Measurements from ENCODE around the gene PCNX1.

PCNX1 gene

GRCh38 chr14:70882776-70883492, 24.3 kb upstream of the PCNX1 start:
- Histone ChIP-seq H3K9ac (ENCODE audit: low read length) (no peak overlapping the region), H3K36me3 (ENCODE audit: control insufficient read depth, insufficient read depth, low read length) (no peaks in the 10 kb centered on the region), H3K27ac (ENCODE audit: low read depth, low read length) (no peak overlapping the region), H3K27me3 (ENCODE audit: control insufficient read depth, insufficient read depth, low read length) (no peaks in the 10 kb centered on the region), H3K4me3 (ENCODE audit: low read length) (peak overlapping the region; percentile 8), H3K4me1 (ENCODE audit: control insufficient read depth, insufficient read depth, low read length) (peaks cover 3% of the 10 kb centered on the region)

DNA sequence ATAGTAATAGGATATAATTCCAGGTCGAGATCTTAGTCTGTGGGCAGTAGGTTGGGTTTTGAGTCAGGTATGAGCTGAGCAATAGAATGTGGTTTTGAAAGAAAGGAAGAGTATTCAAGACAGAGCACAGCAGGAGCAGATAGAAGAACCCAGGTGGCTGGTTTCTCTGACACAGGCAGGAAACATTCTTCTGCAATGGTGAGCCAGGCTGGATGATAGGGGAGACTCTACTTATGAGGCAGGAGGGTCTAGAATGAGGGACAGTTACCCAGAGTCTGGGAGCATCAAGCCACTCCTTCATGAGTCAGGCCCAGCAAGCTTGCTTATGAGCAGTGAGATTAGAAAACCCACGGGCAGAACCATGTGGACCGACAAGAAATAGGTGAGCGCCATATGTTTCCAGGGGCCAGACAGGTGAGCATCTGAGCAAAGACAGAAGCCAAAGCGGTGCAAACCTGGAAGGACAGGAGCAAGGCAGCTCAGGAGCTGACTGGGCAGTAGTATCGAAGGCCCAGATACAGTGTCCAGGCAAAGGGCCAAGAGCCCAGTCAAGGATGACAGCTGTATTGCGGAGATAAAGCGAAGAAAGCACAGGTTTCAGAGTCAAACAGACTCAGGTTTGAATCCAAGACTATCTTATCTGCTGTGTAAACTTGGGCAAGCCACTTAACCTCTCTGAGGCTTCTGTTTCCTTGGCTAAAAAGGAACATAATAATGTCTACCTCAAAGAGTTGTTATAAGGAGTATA, 22.5 kb upstream of the PCNX1 start:
- no peak overlapping the region for H3K4me3 ChIP-seq (ENCODE audit: low read length)
- no peak overlapping the region for H3K27ac ChIP-seq (ENCODE audit: low read depth, low read length)
- no peaks in the 10 kb centered on the region for H3K36me3 ChIP-seq (ENCODE audit: control insufficient read depth, insufficient read depth, low read length)
- H3K27me3 ChIP-seq (ENCODE audit: control insufficient read depth, insufficient read depth, low read length), result no peaks in the 10 kb centered on the region
- H3K4me1 ChIP-seq (ENCODE audit: control insufficient read depth, insufficient read depth, low read length), result peaks cover 5% of the 10 kb centered on the region
- no peak overlapping the region for H3K9ac ChIP-seq (ENCODE audit: low read length)

GRCh38 chr14:70885343-70886022, 21.8 kb upstream of the PCNX1 start:
- H3K9ac ChIP-seq (ENCODE audit: low read length), result no peak overlapping the region
- peaks cover 5% of the 10 kb centered on the region for H3K4me1 ChIP-seq (ENCODE audit: control insufficient read depth, insufficient read depth, low read length)
- H3K27me3 ChIP-seq (ENCODE audit: control insufficient read depth, insufficient read depth, low read length), result no peaks in the 10 kb centered on the region
- no peak overlapping the region for H3K4me3 ChIP-seq (ENCODE audit: low read length)
- no peaks in the 10 kb centered on the region for H3K36me3 ChIP-seq (ENCODE audit: control insufficient read depth, insufficient read depth, low read length)
- no peak overlapping the region for H3K27ac ChIP-seq (ENCODE audit: low read depth, low read length)

DNA sequence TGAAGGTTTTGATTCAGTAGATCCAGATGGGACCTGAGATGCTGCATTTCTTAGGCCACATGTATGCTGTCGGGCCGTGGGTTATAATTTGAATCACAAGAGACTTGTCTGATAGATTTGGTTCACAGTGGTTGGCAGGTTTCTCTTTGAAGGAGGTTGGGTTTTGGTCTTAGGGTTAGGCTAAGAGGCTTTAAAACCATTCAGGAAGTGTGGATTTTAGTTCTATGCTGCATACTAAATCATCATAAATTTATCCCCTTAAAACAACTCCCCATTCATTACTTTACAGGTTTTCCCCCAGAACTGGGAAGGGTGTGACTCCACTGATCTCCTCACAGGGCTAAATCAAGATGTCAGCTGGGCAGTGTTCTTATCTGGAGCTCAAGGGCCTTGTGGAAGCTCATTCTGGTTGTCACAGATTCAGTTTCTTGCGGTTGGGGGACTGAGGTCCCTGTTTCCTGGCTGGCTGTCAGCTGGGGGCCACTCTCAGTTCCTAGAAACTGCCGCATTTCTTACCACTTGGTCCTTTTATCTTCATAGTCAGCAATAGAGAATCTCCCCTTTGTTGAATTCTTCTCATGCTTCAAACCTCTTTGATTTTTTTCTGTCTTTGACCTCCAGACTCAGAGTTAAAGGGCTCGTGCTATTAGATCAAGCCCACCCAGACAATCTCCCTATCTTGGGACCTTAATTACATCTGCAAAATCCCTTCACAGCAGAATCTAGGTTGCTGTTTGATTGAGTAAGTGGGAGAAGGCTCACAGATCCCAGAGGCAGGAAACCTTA, 20.6 kb upstream of the PCNX1 start:
- no peak overlapping the region for H3K4me3 ChIP-seq (ENCODE audit: low read length)
- H3K27me3 ChIP-seq (ENCODE audit: control insufficient read depth, insufficient read depth, low read length), result no peaks in the 10 kb centered on the region
- H3K27ac ChIP-seq (ENCODE audit: low read depth, low read length), result peak overlapping the region; percentile 54
- H3K9ac ChIP-seq (ENCODE audit: low read length), result no peak overlapping the region
- peaks cover 5% of the 10 kb centered on the region for H3K4me1 ChIP-seq (ENCODE audit: control insufficient read depth, insufficient read depth, low read length)
- no peaks in the 10 kb centered on the region for H3K36me3 ChIP-seq (ENCODE audit: control insufficient read depth, insufficient read depth, low read length)

- peak overlapping the region; percentile 54 for H3K27ac ChIP-seq (ENCODE audit: low read depth, low read length)
- no peaks in the 10 kb centered on the region for H3K27me3 ChIP-seq (ENCODE audit: control insufficient read depth, insufficient read depth, low read length)
Measured at GRCh38 chr14:70887207-70887681, 20.0 kb upstream of the PCNX1 start.

GRCh38 chr14:70887737-70888499, 19.3 kb upstream of the PCNX1 start:
- H3K27me3 ChIP-seq (ENCODE audit: control insufficient read depth, insufficient read depth, low read length), result no peaks in the 10 kb centered on the region
- peaks cover 5% of the 10 kb centered on the region for H3K4me1 ChIP-seq (ENCODE audit: control insufficient read depth, insufficient read depth, low read length)
- H3K9ac ChIP-seq (ENCODE audit: low read length), result no peak overlapping the region
- no peak overlapping the region for H3K4me3 ChIP-seq (ENCODE audit: low read length)
- peak overlapping the region; percentile 52 for H3K27ac ChIP-seq (ENCODE audit: low read depth, low read length)
- H3K36me3 ChIP-seq (ENCODE audit: control insufficient read depth, insufficient read depth, low read length), result no peaks in the 10 kb centered on the region

More at GRCh38 chr14:70887207-70887681, 20.0 kb upstream of the PCNX1 start:
- no peak overlapping the region for H3K4me3 ChIP-seq (ENCODE audit: low read length)
- no peak overlapping the region for H3K9ac ChIP-seq (ENCODE audit: low read length)
- H3K4me1 ChIP-seq (ENCODE audit: control insufficient read depth, insufficient read depth, low read length), result peaks cover 5% of the 10 kb centered on the region
- no peaks in the 10 kb centered on the region for H3K36me3 ChIP-seq (ENCODE audit: control insufficient read depth, insufficient read depth, low read length)

GRCh38 chr14:70888681-70889175, 18.5 kb upstream of the PCNX1 start:
- H3K36me3 ChIP-seq (ENCODE audit: control insufficient read depth, insufficient read depth, low read length), result no peaks in the 10 kb centered on the region
- no peak overlapping the region for H3K9ac ChIP-seq (ENCODE audit: low read length)
- no peak overlapping the region for H3K27ac ChIP-seq (ENCODE audit: low read depth, low read length)
- no peaks in the 10 kb centered on the region for H3K27me3 ChIP-seq (ENCODE audit: control insufficient read depth, insufficient read depth, low read length)
- peaks cover 5% of the 10 kb centered on the region for H3K4me1 ChIP-seq (ENCODE audit: control insufficient read depth, insufficient read depth, low read length)
- H3K4me3 ChIP-seq (ENCODE audit: low read length), result no peak overlapping the region

DNA sequence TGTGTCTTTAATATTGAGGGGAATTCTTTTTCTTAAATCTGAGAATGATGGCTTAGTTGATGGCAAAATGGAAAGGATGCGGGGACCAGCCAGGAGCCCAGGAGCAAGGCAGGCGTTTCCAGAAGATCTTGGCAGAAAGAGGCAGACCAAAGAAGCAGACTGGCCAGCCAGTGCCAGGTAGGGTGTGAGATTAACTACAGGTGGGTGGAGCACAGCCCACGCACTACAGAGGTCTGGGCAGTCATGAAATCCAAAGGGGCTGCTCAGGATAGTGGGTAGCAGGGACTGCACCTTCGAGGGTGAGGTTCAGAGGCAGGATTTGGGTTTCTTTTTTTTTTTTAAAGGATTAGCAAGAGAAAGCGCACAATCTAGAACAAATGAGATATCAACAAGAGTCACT, 17.7 kb upstream of the PCNX1 start:
- Histone ChIP-seq H3K4me1 (ENCODE audit: control insufficient read depth, insufficient read depth, low read length) (peaks cover 6% of the 10 kb centered on the region), H3K4me3 (ENCODE audit: low read length) (no peak overlapping the region), H3K27ac (ENCODE audit: low read depth, low read length) (no peak overlapping the region), H3K9ac (ENCODE audit: low read length) (no peak overlapping the region), H3K36me3 (ENCODE audit: control insufficient read depth, insufficient read depth, low read length) (no peaks in the 10 kb centered on the region), H3K27me3 (ENCODE audit: control insufficient read depth, insufficient read depth, low read length) (no peaks in the 10 kb centered on the region)

DNA sequence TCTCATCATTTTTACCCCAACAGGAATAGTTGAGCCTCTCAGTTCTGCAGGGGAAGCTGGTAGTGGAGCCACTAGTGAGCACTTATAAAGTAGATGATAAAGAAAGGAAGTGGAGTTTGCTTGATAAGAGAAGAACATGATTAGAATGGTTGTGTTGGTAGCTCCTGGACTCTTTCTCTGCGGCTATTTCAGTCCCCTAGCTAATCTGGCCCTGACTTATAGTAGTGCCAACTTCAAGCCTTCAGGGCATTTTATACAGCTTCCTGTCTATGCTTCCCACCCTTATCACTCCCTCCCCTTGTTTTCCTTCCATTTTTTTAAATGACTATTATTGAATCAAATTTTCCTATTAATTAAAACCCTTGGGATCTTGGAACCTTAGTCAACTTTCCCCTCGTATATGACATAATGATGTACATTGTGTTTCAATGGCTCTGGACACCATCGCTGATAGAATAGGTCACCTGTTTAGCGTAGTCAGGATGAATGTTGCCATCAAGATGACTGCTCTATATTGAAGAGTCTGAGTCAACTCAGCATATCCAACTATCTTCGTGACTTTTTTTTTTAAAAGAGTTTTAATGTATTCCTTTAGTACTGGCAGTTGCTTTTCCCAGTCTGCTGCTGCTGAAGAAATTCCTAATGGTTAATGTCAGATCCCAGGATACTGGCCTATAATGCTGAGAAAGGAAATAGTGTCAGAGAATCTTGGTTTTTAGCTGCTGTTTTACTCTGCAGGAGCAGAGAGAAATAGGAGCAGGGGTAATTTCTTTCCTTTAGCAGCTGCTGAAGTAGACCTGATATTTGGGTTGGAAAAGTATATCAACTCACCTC, 16.2 kb upstream of the PCNX1 start:
- Histone ChIP-seq H3K27ac (ENCODE audit: low read depth, low read length) (no peak overlapping the region), H3K9ac (ENCODE audit: low read length) (no peak overlapping the region), H3K27me3 (ENCODE audit: control insufficient read depth, insufficient read depth, low read length) (no peaks in the 10 kb centered on the region), H3K36me3 (ENCODE audit: control insufficient read depth, insufficient read depth, low read length) (no peaks in the 10 kb centered on the region), H3K4me3 (ENCODE audit: low read length) (no peak overlapping the region), H3K4me1 (ENCODE audit: control insufficient read depth, insufficient read depth, low read length) (peaks cover 12% of the 10 kb centered on the region)

DNA sequence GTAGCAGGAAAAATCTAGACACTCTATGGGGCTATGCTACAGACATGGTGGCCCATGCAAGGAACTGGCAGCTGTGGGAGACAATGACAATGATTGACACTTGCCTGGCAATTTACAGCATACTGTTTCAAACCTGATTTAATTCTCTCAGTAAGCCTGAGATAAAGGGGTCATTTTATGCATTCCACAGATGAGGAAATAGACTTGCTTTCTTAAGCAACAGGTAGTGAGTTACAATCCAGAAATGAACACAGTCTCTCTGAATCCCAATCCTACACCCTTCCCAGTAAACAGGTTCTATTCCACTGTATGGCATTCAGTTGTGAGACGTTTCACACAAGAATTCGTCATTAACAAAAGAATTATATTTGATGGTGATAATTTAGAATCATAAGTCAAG, 15.5 kb upstream of the PCNX1 start:
- no peaks in the 10 kb centered on the region for H3K27me3 ChIP-seq (ENCODE audit: control insufficient read depth, insufficient read depth, low read length)
- no peak overlapping the region for H3K9ac ChIP-seq (ENCODE audit: low read length)
- no peak overlapping the region for H3K4me3 ChIP-seq (ENCODE audit: low read length)
- peaks cover 12% of the 10 kb centered on the region for H3K4me1 ChIP-seq (ENCODE audit: control insufficient read depth, insufficient read depth, low read length)
- H3K27ac ChIP-seq (ENCODE audit: low read depth, low read length), result no peak overlapping the region
- no peaks in the 10 kb centered on the region for H3K36me3 ChIP-seq (ENCODE audit: control insufficient read depth, insufficient read depth, low read length)
